Measurements from ENCODE around the gene PADI3. TPM values are rescaled to one million over a fixed set of nuclear protein-coding genes. Genes with fewer than 3 reads are reported as not detected.

PADI3 gene
- total RNA-seq, 1 experiment from 2014 or later, result 2.5 TPM

GRCh38 chr1:17258758-17259130 lies 9.8 kb downstream of the PADI3 start:
- Mint-ChIP-seq H3K27ac (0 out of 7 replicates have a peak overlapping the region, but pooled peaks of 1 of the 3 experiments have one; percentile 66), H3K4me1 (peaks cover 0 to 2% of the 10 kb centered on the region in 2 experiments; a peak in 1 of 4 replicates), H3K9me3 (peaks cover 4 to 5% of the 10 kb centered on the region in 2 experiments; a peak in 4 of 5 replicates), H3K36me3 (ENCODE audit: insufficient read depth in 1 of 3, low read depth in 3 of 3) (peaks cover 0 to 5% (median 0%) of the 10 kb centered on the region in 3 experiments; a peak in 2 of 7 replicates), H3K4me3 (no peak overlapping the region), H3K27me3 (ENCODE audit: low read depth) (no peaks in the 10 kb centered on the region)
- Histone ChIP-seq H3K27ac (ENCODE audit: insufficient read length, low read depth, low read length) (no peak overlapping the region), H3T11ph (ENCODE audit: low read length) (no peak overlapping the region), H3K79me2 (ENCODE audit: insufficient read depth, low read length) (no peaks in the 10 kb centered on the region), H3K9ac (ENCODE audit: extremely low read depth, insufficient read length, low read length) (no peak overlapping the region), H3K4me2 (ENCODE audit: insufficient read depth, insufficient read length, low read length) (no peak overlapping the region), H3K23me2 (ENCODE audit: insufficient read length, low read depth, low read length, poor library complexity, severe bottlenecking) (no peaks in the 10 kb centered on the region), H4K5ac (ENCODE audit: insufficient read length, low read depth, low read length) (no peak overlapping the region), H3K4ac (ENCODE audit: low read depth, low read length) (no peak overlapping the region), H3K79me1 (ENCODE audit: insufficient read depth, low read depth, low read length, poor library complexity, severe bottlenecking) (no peaks in the 10 kb centered on the region), H2BK12ac (ENCODE audit: insufficient read length, low read depth, low read length) (no peak overlapping the region), H3K14ac (ENCODE audit: insufficient read depth, low read length) (no peak overlapping the region), H2AK5ac (ENCODE audit: insufficient read length, low read length) (no peak overlapping the region), H4K91ac (ENCODE audit: insufficient read length, low read depth, low read length) (no peak overlapping the region), H2AFZ (ENCODE audit: low read length) (no peak overlapping the region), H4K8ac (replicated peaks; ENCODE audit: insufficient read length, low read depth, low read length) (no peak overlapping the region), H3K56ac (ENCODE audit: insufficient read length, low read depth, low read length) (no peak overlapping the region), H2BK120ac (ENCODE audit: low read depth, low read length, poor library complexity, severe bottlenecking) (no peak overlapping the region), H3K18ac (ENCODE audit: insufficient read length, low read depth, low read length) (no peak overlapping the region), H4K20me1 (ENCODE audit: control insufficient read depth, insufficient read depth, insufficient read length) (no peaks in the 10 kb centered on the region), H2BK5ac (ENCODE audit: insufficient read length, low read length) (no peak overlapping the region), H3K9me3 (ENCODE audit: control insufficient read depth, low read depth, low read length) (no peaks in the 10 kb centered on the region), H3K4me1 (ENCODE audit: insufficient read depth, low read length) (no peaks in the 10 kb centered on the region), H3K23ac (ENCODE audit: insufficient read length, low read depth, low read length) (no peak overlapping the region), H2BK20ac (ENCODE audit: low read depth, low read length, poor library complexity, severe bottlenecking) (no peak overlapping the region), H2BK15ac (ENCODE audit: low read depth, low read length) (no peak overlapping the region), H3K27me3 (ENCODE audit: insufficient read depth, low read length) (no peaks in the 10 kb centered on the region)
- no CpG with 5 or more reads among the region's 6 CpGs for WGBS (ENCODE audit: extremely low coverage, insufficient read length, low lambda C conversion rate)
- no peak for TF ChIP-seq CTCF (conservative IDR thresholded peaks at IDR 0.05)
- DNase-seq, result no peak

Data from H9 (cell line).